GM18867 (cell line): ENCODE data around the gene BEND3.
"Not testable (repeated sequence)": the region's sequence is repeated elsewhere in the genome, so short reads cannot be mapped to it uniquely, and the experiment has no call there.

Source experiments
- ATAC-seq: cut with Tn5 transposase; IDR thresholded peaks from one replicate; pipeline ENCODE4 v1.9.1; 2021; ENCODE audit warnings: mild to moderate bottlenecking, moderate library complexity; ENCODE audit not compliant: unreplicated experiment

Gene BEND3

DNA sequence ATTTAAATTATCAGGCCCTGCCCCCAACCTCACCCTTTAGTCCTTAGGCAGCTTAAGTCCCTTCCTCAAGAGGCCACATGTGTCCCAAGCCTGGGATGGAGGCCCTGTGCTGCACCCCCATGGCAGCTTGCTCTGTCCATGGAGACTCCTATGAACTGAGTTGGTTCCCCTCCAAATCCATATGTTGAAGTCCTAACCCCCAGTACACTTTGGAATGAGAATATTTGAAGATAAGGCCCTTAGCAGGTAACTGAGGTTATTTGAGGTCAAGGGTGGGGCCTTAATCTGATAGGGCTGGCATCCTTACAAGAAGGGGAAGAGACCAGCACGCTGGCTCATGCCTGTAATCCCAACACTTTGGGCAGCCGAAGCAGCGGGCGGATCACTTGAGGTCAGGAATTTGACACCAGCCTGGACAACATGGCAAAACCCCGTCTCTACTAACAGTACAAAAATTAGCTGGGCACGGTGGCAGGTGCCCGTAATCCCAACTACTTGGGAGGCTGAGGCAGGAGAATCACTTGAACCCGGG, 6.7 kb upstream of the BEND3 start:
- no peak for ATAC-seq

DNA sequence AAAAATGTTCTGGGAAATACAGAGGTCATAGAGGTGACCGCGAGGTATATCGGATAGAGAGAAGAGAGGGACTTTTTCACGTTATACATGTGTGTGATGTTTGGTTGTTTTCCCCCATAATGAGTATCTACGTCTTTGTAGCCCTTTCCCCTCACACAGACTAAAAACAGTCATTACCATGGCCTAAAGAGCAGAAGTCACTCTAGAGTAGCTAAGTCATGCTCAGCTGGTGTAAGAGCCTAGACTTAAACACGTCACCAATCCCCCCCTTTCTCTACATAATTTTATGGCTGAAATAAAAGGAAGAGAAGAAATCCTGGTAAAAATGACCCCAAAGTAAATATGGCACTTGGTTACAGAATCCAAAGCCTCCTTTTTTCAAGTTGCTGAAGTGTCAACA, 6.0 kb upstream of the BEND3 start:
- no peak for ATAC-seq

DNA sequence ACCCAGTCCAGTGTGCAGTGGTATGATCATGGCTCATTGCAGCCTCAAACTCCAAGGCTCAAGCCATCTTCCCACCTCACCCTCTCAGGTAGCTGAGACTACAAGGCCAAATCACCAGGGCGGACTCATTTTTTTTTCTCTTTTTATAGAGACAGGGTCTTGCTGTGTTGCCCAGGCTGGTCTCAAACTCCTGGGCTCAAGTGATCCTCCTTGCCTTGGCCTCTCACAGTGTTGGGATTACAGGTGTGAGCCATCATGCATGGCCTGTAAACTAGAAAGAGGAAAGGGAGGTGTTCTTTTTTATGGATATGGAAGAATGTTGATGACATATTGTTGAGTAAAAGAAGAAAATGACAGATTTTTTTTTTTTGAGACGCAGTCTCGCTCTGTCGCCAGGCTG, 5.1 kb upstream of the BEND3 start:
- ATAC-seq = no peak

DNA sequence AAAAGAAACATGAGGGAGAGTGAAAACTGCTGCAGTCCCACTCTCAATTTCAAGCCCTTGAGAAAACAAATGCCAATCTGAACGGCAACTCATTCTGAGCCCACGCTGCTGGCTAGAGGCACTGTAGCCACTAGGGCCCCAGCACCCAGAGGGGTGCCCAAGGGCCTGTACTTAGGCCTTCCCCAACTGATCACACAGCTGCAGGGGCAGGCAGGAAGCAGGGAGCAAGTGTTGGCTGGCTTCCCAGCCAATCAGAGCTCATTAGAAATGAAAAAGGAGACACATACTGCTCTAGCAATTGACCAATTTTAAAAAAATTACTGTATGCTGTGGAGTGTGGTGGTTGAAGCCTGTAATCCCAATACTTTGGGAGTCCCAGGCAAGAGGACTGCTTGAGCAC, 3.7 kb upstream of the BEND3 start:
- no peak for ATAC-seq

DNA sequence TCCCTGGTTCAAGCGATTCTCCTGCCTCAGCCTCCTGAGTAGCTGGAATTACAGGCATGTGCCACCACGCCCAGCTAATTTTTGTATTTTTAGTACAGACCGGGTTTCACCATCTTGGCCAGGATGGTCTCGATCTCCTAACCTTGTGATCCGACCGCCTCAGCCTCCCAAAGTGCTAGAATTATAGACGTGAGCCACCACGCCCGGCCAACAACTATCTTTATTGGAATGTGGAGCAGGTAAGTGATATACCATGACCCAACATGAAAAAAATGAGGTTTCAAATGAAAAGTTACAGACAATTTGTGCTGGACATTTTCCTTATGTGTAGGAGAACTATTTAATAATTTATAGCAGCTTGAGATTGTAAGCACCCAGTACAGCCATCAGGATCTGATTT, 3.2 kb upstream of the BEND3 start:
- not testable (repeated sequence) for ATAC-seq

DNA sequence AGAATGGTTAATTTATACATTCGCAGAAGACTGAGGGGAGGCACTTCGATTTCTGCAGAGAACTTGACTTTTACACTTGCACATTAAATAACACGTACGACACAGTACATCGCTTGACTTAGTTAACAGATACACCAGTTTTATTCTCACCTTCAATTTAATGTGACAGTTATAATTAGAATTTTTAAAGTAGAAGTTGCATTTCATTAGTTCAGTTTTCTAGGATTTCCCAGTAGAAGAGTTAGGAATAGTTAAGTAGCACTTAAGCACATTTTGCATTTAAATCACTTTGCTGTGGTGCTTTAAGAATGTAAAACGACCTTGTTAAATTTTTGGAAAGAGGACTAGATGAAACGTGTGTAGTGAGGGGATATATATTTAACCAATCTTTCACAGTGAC, 1.6 kb upstream of the BEND3 start:
- no peak for ATAC-seq

DNA sequence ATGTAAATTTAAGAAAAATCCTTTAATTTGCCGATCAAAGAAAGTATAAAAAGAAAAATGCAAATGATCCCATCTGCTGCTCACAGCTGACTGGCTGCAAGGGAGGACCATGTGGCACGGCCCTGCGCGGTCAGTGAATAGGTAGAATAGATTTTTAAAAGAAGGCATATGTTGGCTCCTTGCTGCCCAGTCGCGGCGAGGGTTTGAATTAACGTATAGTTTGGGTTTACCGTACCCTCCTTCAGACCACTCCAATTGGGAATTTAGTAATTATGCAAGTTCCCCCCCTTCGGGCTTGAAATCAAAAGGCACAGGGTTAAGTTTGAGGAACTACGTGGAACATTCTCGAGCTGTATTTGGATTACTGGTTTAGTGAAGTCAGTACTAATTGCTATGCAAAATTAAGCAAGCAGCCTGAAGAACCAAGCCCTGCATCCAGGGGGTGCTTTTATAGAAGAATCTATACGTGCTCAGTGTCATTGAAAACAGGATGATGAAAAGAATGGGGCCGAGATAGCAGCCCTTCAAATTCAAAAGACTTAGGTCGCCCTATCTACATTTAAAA, 1.1 kb upstream of the BEND3 start:
- no peak for ATAC-seq

DNA sequence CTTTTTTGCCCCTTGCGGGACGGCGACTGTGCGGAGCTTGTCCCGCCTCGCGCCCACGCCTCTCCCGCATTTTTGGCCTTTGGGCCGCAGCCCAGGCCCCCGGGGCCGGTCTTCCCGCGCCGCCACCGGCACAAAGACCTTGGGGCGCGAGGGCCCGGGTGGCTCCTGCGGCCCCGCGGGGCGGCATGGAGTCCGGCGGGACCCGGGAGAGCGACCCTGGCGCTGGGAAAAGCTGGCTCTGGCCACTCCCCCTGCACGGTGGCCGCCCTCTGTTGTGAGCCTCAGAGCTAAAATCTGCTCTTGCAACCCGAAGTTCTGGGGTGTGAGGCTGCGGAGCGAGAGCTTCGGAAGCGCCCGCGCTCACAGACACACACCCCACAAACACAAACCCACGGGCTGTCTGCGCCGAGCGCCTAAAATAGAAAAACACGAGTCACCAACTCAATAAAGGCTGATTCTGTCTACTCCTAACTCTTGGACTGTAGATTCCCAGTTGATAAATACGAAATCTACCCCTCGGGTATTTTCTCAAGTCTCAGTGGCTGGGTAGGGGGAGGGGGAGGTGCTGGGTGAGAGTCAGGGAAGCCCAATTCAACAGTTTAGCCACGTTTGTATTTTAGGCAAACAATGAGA, 496 bp upstream of the BEND3 start:
- ATAC-seq = peak; percentile 25

DNA sequence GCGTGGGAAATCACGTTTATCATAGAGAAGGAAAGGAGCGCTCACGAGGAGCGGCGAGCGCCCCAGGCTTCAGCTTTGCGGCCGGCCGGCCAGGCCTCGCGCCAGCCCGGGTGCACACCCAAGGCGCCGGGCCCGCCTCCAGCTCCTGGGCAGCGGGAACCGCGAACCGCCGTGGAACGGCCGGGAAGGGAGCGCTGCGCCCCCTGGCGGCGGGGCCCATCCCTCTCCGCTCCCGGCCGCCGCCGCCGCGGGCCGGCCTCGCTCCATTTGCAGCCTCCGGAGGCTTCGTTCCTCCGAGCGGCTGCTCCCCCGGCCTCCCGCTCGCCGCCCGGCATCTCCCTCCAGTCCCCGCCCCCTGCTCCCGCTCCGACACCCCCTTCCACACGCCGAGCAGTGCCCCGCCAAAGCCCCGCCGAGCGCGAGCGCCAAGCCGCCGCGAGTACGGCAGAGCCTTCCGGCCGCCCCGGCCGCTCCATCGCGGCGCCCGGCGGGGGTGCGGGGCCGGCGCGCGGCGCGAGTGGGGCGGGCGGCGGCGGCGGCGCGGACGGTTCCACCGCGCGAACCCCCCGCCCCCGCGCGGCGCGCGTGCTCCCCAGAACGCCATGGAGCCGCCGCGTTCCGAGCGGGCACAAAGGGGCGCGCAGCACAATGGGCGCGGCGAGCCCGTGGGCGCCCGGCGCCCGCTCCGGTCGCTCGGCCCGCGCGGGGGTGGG, 946 bp downstream of the BEND3 start:
- ATAC-seq = peak; percentile 70

DNA sequence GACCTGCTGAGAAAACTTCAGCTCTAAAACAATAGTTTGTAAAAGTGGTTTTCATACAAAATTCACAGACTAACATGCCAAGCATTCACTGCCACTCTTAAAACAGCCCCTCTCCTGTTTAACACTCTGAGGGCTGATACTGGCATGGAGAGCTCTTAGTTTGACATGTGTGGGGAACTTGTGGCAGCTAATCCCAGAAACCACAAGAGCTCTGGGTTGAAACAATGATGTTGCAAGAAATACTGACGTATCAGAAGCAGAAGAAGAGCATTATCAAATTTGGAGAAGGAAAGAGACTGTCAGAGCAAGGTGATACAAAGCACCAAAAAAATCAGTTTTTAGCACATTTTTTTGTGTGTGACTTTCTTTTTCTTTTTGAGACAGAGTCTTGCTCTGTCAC, 5.1 kb downstream of the BEND3 start:
- no peak for ATAC-seq

DNA sequence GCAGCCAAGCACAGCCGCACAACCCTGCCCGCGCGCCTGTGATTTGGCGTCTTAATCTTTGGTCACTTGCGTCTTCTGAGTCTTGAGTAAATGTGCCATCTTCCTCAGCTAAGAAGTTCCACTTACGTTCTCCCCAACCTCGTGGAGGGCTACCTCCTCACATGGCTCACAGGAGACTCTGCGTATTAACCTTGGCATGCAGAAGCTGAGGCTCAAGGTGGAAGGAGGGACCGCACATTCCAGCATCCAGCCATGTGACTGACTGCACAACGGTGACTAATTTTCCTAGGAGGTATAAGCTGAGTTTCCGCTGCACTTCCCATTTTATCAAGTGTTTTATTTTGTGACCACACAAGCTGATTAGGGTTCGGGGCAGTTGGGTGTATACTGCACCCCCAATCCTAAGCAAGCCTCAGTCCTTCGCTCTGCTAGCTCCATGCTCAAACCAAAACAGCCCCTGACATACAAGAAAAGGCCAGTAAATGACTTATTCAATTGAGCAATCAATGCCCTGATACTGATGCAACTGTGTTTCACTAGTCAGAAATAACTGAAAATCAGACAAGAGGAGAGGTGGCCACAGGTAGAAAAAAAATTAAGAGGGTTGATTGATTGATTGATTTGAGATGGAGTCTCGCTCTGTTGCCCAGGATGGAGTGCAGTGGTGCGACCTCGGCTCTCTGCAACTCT, 7.0 kb downstream of the BEND3 start:
- no peak for ATAC-seq

DNA sequence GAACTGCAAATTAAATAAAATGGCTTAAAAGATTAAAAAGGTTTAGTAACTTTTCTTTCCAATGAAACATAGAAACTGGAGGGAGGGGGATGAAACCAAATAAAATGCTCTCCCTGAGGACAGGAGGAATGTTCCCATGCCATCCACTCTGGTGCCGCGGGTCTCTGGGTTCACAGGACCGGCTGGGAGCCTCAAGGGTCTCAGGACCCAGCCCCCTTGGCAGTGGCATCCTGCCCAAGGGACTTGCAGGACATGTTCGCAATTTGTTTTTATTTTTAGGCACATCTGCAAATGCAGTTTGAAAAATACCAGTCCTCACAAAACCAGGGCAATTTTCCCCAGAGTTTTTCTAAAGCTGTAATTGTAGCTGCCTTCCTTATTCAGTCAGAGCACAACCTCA, 7.5 kb downstream of the BEND3 start:
- no peak for ATAC-seq

DNA sequence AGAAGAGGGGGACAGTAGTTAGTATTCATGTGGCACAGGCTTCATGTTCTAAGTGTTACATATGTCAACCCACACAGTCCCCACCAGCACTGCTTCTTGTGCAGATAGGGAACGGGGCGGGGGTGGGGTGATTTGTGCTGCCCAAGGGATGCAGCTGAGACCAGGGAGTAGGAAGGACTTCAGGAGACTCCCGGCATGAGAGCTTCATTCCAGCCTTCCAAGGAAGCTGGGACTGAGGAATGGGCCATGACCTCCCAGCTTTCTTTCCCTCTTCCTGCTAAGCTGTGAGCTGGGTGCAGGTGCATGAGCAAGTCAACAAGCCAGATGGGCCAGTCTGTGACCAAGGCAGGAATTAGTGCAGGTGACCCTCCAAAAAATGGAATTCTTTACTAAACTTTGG, 9.2 kb downstream of the BEND3 start:
- ATAC-seq = no peak

DNA sequence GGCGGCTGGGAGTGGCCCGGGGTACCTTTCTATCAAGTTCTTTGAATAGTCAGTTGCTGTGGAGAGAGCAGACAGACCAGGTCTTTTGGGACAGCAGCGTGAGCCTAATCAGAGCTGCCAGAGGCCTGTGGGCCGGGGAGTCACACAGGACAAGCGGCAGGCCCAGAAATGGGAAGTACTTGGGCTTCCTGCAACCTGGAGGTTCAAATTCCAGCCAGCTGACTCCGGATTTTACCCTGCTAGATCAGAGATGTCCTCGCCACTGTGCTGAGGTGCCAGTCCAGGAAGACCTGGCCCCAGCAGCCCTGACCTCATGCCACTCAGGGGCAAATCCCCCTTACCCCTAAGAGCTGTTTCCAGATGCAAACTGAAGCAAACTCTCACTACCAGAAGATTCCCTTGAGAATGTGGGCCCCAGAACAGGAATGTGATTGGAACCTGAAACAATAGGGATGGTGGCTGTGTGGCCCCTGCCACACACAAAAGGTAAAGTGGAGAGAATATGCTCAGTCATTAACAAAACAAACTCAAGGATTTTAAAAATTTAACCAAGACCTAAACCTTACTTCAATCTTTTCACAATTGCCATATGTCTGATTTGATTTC, 9.7 kb downstream of the BEND3 start:
- no peak for ATAC-seq

DNA sequence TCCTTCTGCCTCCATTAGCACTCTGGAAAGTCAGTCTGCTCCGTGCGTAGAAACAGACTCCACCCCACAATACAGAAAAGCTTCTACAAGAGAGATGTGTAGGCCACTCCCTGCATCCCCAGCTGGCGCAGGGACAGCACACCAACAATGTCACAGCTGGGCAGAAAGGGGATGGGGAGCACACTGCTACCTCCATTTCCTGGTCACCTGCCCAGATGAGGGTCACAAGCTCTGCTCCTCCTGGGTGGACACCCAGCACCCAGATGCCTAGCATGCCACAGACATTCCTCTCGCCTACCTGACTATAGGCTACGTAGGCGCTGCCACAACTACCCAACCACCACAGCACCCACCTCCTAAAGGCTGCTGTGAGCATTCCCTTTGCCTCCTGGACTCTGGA, 12.2 kb downstream of the BEND3 start:
- no peak for ATAC-seq

DNA sequence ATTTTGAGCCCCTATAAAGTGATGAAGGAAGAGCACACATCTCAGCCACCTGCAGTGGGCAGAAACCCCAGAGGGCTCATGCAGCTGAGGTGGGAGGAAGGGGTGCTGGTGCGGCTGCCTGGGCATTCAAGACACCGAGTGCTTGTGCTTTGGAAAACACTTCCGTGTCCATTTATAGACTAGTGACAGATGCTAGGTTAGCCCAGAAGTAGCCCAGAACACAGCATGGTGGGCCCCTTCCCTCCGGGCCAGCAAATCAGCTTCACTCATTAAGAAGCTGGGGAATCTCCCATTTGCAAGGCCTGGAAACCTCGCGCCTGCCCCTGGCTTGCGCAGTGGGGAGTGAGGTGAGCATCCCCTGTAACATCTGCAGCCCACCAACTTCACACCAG, 12.9 kb downstream of the BEND3 start:
- no peak for ATAC-seq

DNA sequence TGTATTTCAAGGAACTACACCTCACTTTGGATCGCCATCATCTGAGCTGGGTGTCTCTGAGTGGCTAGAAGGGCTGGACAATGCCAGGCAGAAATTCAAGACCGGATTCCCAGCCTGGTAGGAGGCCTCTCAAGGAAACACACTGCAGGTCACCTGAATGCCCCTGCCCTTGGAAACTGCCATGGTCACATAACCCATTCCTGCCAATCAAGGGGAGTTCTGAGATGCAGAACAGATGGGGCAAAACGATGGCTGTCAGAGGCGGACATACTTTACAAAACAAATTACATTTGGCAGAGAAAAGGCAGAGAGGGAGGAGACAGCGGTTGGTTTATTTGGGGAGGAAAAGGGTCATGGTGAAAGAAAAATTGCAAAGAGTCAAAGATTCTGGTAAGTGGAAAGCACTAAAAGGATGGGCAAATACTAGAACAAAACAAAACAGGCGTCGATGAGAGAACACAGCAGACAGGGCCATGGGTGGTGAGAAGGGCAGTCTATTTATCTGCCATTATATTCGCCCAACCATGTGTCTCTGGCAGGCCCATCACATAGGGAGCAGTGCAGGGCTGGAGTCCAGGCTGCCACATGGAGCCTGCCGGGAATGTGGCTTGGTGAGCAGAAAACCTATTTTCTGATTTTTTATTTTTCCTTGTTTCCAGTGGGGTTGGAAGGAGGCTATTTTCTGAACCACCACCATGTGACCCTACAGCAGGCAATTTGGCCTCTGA, 13.5 kb downstream of the BEND3 start:
- no peak for ATAC-seq

DNA sequence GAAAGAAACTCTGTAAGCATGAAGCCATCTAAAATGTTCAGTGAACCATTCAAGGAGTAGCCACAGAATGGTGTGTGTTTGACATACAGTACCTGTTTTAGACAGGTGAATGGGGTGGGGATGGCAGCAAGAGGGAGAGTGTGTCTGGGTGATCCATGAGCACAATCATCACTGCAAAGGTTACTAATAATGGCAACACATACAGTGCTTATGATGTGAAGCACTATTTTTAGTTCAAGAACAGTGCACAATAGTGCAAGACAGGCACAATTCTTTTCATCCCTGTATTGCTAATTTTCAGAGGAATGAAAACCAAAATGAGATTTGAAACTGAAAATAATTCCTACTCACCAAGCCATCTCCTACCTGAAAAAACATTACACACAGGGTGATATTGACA, 14.1 kb downstream of the BEND3 start:
- ATAC-seq = no peak

DNA sequence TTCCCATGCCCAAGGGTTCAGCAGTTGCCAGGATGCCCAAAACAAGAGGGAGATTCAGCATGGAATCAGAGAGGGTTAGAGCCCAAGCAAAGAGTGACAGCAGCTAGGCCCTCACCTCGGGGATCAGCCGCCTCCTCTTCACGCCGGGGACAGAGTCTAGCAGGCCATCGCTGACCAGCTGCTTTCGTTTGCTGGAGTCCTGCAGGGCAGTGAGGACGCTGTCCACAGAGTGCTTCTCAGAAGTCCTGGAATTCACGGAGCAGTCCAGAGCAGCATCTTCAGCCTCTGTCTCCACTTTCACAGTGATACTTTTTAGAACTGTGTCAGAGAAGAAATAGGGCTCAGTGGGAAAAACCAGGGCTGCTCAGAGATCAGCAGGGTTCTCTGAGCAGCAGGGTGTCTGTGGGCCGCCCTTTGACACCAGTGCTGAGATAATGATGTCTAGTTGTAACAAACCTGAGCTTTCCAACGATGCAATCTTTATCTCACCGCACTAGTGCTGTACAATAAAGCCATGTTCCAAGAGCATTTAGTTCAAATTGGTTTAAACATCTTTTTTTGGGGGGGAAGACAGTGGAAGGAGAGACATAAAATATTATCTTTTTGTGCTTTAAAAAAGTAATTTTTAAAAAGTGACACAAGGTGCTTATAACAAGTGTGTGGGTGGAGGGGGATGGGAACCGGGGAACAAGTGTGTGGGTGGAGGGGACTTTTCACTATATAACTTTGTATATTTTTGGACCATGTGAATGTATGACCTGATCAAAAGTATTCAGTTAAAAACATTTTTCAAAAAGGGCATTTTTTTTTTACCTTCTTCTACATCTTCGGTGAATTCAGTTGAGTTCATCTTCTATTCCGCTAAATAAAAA, 16.6 kb downstream of the BEND3 start:
- no peak for ATAC-seq

DNA sequence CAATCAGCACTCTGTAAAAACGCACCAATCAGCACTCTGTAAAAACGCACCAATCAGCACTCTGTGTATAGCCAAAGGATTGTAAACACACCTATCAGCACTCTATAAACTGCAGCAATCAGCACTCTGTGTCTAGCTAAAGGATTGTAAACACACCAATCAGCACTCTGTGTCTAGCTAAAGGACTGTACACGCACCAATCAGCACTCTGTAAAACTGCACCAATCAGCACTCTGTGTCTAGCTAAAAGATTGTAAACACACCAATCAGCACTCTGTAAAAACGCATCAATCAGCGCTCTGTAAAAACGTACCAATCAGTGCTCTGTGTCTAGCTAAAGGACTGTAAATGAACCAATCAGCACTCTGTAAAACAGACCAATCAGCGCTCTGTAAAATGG, 30.9 kb downstream of the BEND3 start:
- not testable (repeated sequence) for ATAC-seq
